GM19452 (cell line): ENCODE results near the gene PCDHB9.
"Not testable (repeated sequence)": the region's sequence is repeated elsewhere in the genome, so short reads cannot be mapped to it uniquely, and the experiment has no call there.

Experiments
- ATAC-seq: cut with Tn5 transposase; IDR thresholded peaks from one replicate; pipeline ENCODE4 v1.9.1; 2021; ENCODE audit not compliant: unreplicated experiment

The PCDHB9 gene

DNA sequence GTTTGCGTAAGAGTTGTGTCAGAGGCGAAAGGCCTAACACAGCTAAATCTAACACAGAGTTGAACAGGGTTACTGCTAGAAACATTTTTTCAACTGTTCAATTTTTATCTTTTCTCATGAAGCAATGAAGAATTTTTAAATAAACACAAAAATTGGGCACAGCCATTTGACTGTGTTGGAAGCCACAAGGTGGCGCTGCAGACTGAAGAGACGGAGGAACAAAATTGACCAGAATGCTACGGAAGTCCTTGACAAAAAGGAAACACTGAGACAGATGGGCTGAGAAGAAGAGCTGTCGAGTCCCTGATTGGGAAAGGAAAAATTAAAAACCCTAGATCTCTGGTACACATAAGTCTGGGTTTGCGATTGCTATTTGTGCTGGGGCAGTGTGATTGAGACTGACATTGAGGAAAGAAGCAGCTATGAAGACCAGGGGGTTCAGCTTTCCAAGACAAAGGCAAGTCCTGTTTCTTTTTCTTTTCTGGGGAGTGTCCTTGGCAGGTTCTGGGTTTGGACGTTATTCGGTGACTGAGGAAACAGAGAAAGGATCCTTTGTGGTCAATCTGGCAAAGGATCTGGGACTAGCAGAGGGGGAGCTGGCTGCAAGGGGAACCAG is at the start of gene PCDHB9:
PCDHB9 (plus strand) TSS at position 265 of the 616 bp plus-strand sequence; CDS start at position 423, 158 bp downstream.
- no peak for ATAC-seq

DNA sequence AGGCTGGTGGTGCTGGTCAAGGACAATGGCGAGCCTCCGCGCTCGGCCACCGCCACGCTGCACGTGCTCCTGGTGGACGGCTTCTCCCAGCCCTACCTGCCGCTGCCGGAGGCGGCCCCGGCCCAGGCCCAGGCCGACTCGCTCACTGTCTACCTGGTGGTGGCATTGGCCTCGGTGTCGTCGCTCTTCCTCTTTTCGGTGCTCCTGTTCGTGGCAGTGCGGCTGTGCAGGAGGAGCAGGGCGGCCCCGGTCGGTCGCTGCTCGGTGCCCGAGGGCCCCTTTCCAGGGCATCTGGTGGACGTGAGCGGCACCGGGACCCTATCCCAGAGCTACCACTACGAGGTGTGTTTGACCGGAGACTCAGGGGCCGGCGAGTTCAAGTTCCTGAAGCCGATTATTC is 49.6 kb upstream of the PCDHB9 start:
- ATAC-seq = not testable (repeated sequence)

GRCh38 chr5:141149812-141150211 is 37.1 kb upstream of the PCDHB9 start, which contains the start of gene PCDHB6:
PCDHB6 (plus strand) TSS chr5:141150057; CDS start chr5:141150258, 201 bp downstream.
- ATAC-seq = no peak

- no peak for ATAC-seq
Measured at GRCh38 chr5:141150224-141150992, 36.6 kb upstream of the PCDHB9 start.

DNA sequence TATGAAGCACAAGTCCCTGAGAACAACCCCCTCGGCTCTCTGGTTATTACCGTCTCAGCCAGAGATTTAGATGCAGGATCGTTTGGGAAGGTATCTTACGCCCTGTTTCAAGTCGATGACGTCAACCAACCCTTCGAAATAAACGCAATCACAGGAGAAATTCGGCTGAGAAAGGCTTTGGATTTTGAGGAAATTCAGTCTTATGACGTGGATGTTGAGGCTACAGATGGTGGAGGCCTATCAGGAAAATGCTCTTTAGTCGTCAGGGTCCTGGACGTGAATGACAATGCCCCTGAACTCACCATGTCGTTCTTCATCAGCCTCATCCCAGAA is 36.0 kb upstream of the PCDHB9 start:
- no peak for ATAC-seq

DNA sequence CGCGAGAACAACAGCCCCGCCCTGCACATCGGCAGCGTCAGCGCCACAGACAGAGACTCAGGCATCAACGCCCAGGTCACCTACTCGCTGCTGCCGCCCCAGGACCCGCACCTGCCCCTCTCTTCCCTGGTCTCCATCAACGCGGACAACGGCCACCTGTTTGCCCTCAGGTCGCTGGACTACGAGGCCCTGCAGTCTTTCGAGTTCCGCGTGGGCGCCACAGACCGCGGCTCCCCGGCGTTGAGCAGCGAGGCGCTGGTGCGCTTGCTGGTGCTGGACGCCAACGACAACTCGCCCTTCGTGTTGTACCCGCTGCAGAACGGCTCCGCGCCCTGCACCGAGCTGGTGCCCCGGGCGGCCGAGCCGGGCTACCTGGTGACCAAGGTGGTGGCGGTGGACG is 35.3 kb upstream of the PCDHB9 start:
- ATAC-seq = not testable (repeated sequence)

GRCh38 chr5:141152096-141152495 is 34.9 kb upstream of the PCDHB9 start:
- not testable (repeated sequence) for ATAC-seq

DNA sequence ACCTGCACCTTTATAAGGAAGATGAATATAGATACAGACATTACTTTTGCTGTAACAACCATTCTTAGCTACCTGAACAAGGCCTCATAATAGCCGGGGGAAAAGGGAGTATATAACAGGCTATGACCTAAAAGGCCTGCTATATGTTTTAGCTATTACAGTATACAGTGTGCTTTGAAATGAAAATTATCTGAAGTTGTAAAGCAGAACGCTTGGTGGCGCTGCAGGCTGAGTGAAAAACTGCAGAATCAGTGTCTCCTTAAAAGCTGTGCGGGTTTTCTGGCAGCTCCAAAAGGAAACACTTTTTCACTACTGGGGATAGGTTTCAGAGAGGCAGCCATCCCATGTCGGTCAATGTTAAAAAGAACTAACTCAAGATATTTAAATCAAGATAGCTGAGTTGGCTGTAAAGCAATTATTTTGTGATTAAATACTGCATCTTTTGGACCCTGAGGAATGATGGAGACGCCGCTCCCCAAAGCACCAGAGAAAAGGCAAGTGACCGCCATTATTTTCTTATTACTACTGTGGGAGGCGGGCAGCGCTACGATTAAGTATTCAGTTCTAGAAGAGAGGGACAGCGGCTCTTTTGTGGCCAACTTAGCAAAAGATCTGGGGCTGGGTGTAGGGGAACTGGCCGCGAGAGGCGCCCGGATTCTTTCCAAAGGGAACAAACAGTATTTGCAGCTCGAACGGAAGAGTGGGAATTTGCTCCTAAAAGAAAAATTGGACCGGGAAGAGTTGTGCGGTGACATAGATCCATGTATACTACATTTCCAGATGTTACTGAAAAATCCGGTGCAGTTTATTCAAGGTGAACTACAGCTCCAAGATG is 31.2 kb upstream of the PCDHB9 start:
- no peak for ATAC-seq

GRCh38 chr5:141157356-141157755 is 29.6 kb upstream of the PCDHB9 start:
- not testable (repeated sequence) for ATAC-seq

DNA sequence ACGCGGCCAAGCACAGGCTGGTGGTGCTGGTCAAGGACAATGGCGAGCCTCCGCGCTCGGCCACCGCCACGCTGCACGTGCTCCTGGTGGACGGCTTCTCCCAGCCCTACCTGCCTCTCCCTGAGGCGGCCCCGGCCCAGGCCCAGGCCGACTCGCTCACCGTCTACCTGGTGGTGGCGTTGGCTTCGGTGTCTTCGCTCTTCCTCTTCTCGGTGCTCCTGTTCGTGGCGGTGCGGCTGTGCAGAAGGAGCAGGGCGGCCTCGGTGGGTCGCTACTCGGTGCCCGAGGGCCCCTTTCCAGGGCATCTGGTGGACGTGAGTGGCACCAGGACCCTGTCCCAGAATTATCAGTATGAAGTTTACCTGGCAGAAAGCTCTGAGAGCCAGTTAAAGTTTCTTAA is 29.1 kb upstream of the PCDHB9 start:
- not testable (repeated sequence) for ATAC-seq

DNA sequence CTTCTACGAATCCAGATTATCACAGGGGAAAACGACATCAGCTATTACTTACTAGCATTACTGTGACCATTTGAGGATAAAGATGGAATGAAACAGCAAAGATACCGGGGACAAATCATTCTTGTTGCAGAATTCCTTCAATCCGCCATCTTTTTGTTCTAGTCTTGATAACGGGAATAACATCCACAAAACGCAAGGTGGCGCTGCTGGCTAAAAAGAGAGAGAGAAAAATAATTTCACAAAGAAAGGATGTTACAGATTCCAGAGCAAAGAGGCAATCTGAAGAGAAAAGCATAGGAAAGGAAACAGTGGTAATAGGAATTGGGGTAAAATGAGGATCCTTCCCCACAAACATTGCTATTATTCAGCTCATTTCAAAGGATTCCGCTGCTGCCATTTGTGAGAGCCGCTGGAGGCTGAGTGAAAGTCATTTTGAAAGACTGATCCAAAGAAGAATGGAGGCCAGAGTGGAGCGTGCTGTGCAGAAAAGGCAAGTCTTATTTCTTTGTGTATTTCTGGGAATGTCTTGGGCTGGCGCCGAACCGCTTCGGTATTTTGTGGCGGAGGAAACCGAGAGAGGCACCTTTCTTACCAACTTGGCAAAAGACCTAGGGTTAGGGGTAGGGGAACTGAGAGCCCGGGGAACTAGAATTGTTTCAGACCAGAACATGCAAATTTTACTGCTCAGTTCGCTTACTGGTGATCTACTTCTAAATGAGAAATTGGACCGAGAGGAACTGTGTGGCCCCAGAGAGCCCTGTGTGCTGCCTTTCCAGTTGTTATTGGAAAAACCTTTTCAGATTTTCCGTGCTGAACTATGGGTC is 14.4 kb upstream of the PCDHB9 start, which contains the start of gene PCDHB7:
PCDHB7 (plus strand) TSS at position 264 of the 824 bp plus-strand sequence; CDS start at position 456, 192 bp downstream.
- ATAC-seq = no peak

DNA sequence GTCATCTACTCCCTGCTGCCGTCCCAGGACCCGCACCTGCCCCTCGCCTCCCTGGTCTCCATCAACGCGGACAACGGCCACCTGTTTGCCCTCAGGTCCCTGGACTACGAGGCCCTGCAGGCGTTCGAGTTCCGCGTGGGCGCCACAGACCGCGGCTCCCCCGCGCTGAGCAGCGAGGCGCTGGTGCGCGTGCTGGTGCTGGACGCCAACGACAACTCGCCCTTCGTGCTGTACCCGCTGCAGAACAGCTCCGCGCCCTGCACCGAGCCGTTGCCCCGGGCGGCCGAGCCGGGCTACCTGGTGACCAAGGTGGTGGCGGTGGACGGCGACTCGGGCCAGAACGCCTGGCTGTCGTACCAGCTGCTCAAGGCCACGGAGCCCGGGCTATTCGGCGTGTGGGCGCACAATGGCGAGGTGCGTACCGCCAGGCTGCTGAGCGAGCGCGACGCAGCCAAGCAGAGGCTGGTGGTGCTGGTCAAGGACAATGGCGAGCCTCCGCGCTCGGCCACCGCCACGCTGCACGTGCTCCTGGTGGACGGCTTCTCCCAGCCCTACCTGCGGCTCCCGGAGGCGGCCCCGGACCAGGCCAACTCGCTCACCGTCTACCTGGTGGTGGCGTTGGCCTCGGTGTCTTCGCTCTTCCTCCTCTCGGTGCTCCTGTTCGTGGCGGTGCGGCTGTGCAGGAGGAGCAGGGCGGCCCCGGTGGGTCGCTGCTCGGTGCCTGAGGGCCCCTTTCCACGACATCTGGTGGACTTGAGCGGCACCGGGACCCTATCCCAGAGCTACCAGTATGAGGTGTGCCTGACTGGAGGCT is 12.5 kb upstream of the PCDHB9 start:
- not testable (repeated sequence) for ATAC-seq

- no peak for ATAC-seq
Measured at GRCh38 chr5:141175933-141176332, 11.0 kb upstream of the PCDHB9 start.

- not testable (repeated sequence) for ATAC-seq
Measured at GRCh38 chr5:141177577-141178191, 9.3 kb upstream of the PCDHB9 start, which contains the start of gene PCDHB8. PCDHB8 (plus strand) TSS chr5:141177790; CDS start chr5:141178035, 245 bp downstream.

- ATAC-seq = not testable (repeated sequence)
Measured at GRCh38 chr5:141179371-141179770, 7.6 kb upstream of the PCDHB9 start.

DNA sequence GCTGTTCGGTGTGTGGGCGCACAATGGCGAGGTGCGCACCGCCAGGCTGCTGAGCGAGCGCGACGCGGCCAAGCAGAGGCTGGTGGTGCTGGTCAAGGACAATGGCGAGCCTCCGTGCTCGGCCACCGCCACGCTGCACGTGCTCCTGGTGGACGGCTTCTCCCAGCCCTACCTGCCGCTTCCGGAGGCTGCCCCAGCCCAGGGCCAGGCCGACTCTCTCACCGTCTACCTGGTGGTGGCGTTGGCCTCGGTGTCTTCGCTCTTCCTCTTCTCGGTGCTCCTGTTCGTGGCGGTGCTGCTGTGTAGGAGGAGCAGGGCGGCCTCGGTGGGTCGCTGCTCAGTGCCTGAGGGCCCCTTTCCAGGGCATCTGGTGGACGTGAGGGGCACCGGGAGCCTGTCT is 7.1 kb upstream of the PCDHB9 start:
- not testable (repeated sequence) for ATAC-seq

- ATAC-seq = no peak
Measured at GRCh38 chr5:141180313-141180712, 6.6 kb upstream of the PCDHB9 start.

GRCh38 chr5:141182248-141182647 is 4.7 kb upstream of the PCDHB9 start, which contains the start of gene PCDHB16:
PCDHB16 (plus strand) TSS chr5:141182387; CDS start chr5:141182560, 173 bp downstream.
- no peak for ATAC-seq
